Neutrophil (primary cell): Measurements from ENCODE around the gene F2R.

Experiments used
- H3K27ac ChIP-seq: fragments of 200-600 bp; sonication (generic); 2 replicates; pipeline ENCODE4 v1.5.1; 2016; ENCODE audit warnings: mild to moderate bottlenecking, moderate library complexity
- H3K27me3 ChIP-seq: fragments of 200-600 bp; sonication (generic); 2 replicates; pipeline ENCODE4 v1.6.0; 2016; ENCODE audit warnings: mild to moderate bottlenecking
- H3K36me3 ChIP-seq: fragments of 200-600 bp; sonication (generic); 2 replicates; pipeline ENCODE4 v1.5.1; 2017
- H3K4me1 ChIP-seq, 2 experiments: fragments of 200-600 bp in 1 of 2; sonication (generic) in 1 of 2; 1 replicate in 1 of 2; 2 replicates in 1 of 2; pipeline versions ENCODE4 v1.5.1 to v1.6.1; 2013 to 2016; ENCODE audit warnings: low read depth in 1 of 2, low read length in 1 of 2, mild to moderate bottlenecking in 1 of 2, moderate library complexity in 1 of 2; ENCODE audit not compliant: control insufficient read depth in 1 of 2, insufficient read depth in 1 of 2
- H3K4me3 ChIP-seq, 2 experiments: fragments of 200-600 bp in 1 of 2; sonication (generic) in 1 of 2; 1 replicate in 1 of 2; 2 replicates in 1 of 2; pipeline ENCODE4 v1.5.1; 2013 to 2016; ENCODE audit warnings: low read depth in 1 of 2, low read length in 1 of 2, mild to moderate bottlenecking in 1 of 2, moderate library complexity in 1 of 2
- H3K9me3 ChIP-seq: fragments of 200-600 bp; sonication (generic); 2 replicates; pipeline ENCODE4 v1.5.1; 2016
- CTCF ChIP-seq: fragments of 200-600 bp; sonication (generic); IDR thresholded peaks from 2 replicates; pipeline ENCODE4 v1.5.1; 2016; ENCODE audit warnings: antibody characterized with exemption

The F2R gene

GRCh38 chr5:76703707-76704106, 12.2 kb upstream of the F2R start:
- Histone ChIP-seq H3K4me3 (no peak overlapping the region), H3K27ac (no peak overlapping the region), H3K4me1 (peaks cover 0 to 3% of the 10 kb centered on the region in 2 experiments), H3K9me3 (no peaks in the 10 kb centered on the region), H3K36me3 (peaks cover 72% of the 10 kb centered on the region), H3K27me3 (no peaks in the 10 kb centered on the region)
- no peak for TF ChIP-seq CTCF

GRCh38 chr5:76704131-76704663, 11.7 kb upstream of the F2R start:
- no peaks in the 10 kb centered on the region for H3K27me3 ChIP-seq
- H3K4me1 ChIP-seq = peaks cover 0 to 3% of the 10 kb centered on the region in 2 experiments
- peaks cover 67% of the 10 kb centered on the region for H3K36me3 ChIP-seq
- H3K4me3 ChIP-seq = no peak overlapping the region
- no peaks in the 10 kb centered on the region for H3K9me3 ChIP-seq
- TF ChIP-seq CTCF = no peak
- no peak overlapping the region for H3K27ac ChIP-seq

- Histone ChIP-seq H3K36me3 (peaks cover 57% of the 10 kb centered on the region), H3K4me3 (no peak overlapping the region), H3K9me3 (no peaks in the 10 kb centered on the region), H3K27ac (peak overlapping the region; percentile 42), H3K4me1 (peaks cover 0 to 3% of the 10 kb centered on the region in 2 experiments), H3K27me3 (no peaks in the 10 kb centered on the region)
- no peak for TF ChIP-seq CTCF
Observed at GRCh38 chr5:76705574-76705973, 10.4 kb upstream of the F2R start.

- H3K4me3 ChIP-seq = no peak overlapping the region
- no peak overlapping the region for H3K27ac ChIP-seq
- no peaks in the 10 kb centered on the region for H3K9me3 ChIP-seq
- TF ChIP-seq CTCF = no peak
- H3K36me3 ChIP-seq = peaks cover 22% of the 10 kb centered on the region
- peaks cover 20% of the 10 kb centered on the region for H3K27me3 ChIP-seq
- H3K4me1 ChIP-seq = peaks cover 8 to 11% of the 10 kb centered on the region in 2 experiments
Observed at GRCh38 chr5:76709762-76710161, 6.2 kb upstream of the F2R start.

GRCh38 chr5:76710991-76711390, 4.9 kb upstream of the F2R start:
- peaks cover 32% of the 10 kb centered on the region for H3K27me3 ChIP-seq
- H3K4me3 ChIP-seq = no peak overlapping the region
- no peaks in the 10 kb centered on the region for H3K9me3 ChIP-seq
- no peak for TF ChIP-seq CTCF
- peaks cover 13 to 17% of the 10 kb centered on the region in 2 experiments for H3K4me1 ChIP-seq
- H3K27ac ChIP-seq = no peak overlapping the region
- H3K36me3 ChIP-seq = peaks cover 22% of the 10 kb centered on the region
